ENCODE results near the gene PIP4K2A. TPM values are rescaled to one million over a fixed set of nuclear protein-coding genes. Genes with fewer than 3 reads are reported as not detected.
"Not testable (repeated sequence)": the region's sequence is repeated elsewhere in the genome, so short reads cannot be mapped to it uniquely, and the experiment has no call there.

Gene PIP4K2A
- total RNA-seq, 2 donors from 2014 or later: 87.7 to 137 TPM

- DNase-seq (ENCODE audit: low spot score in 2 of 2) (no peak), ATAC-seq (no peak)
- H3K27ac Mint-ChIP-seq: no peak overlapping the region
- no peaks in the 10 kb centered on the region for H3K36me3 Mint-ChIP-seq
- no peaks in the 10 kb centered on the region for H3K9me3 Mint-ChIP-seq
Measured at GRCh38 chr10:22501863-22502262, 212.5 kb downstream of the PIP4K2A start.

- ATAC-seq: no peak
Measured at GRCh38 chr10:22501413-22501812, 213.0 kb downstream of the PIP4K2A start.

GRCh38 chr10:22500656-22501340 is 213.6 kb downstream of the PIP4K2A start:
- Mint-ChIP-seq H3K27ac (no peak overlapping the region), H3K36me3 (no peaks in the 10 kb centered on the region), H3K9me3 (no peaks in the 10 kb centered on the region)
- no peak for DNase-seq (ENCODE audit: low spot score in 2 of 2)
- ATAC-seq: no peak

More at GRCh38 chr10:22501413-22501812, 213.0 kb downstream of the PIP4K2A start:
- Mint-ChIP-seq H3K9me3 (no peaks in the 10 kb centered on the region), H3K36me3 (no peaks in the 10 kb centered on the region), H3K27ac (no peak overlapping the region)
- no peak for DNase-seq (ENCODE audit: low spot score in 2 of 2)

GRCh38 chr10:22499973-22500372 is 214.4 kb downstream of the PIP4K2A start:
- H3K36me3 Mint-ChIP-seq; H3K27ac Mint-ChIP-seq; H3K9me3 Mint-ChIP-seq; DNase-seq (ENCODE audit: low spot score in 2 of 2); ATAC-seq: not testable (repeated sequence)

GRCh38 chr10:22495396-22495795 is 219.0 kb downstream of the PIP4K2A start:
- Mint-ChIP-seq H3K27ac (no peak overlapping the region), H3K36me3 (no peaks in the 10 kb centered on the region), H3K9me3 (no peaks in the 10 kb centered on the region)
- ATAC-seq (no peak), DNase-seq (ENCODE audit: low spot score in 2 of 2) (no peak)

GRCh38 chr10:22494007-22494406 is 220.4 kb downstream of the PIP4K2A start:
- Mint-ChIP-seq H3K9me3 (no peaks in the 10 kb centered on the region), H3K27ac (no peak overlapping the region), H3K36me3 (no peaks in the 10 kb centered on the region)
- DNase-seq (ENCODE audit: low spot score in 2 of 2): no peak
- ATAC-seq: no peak

GRCh38 chr10:22491931-22492615 is 222.3 kb downstream of the PIP4K2A start:
- peak; percentile 84 to 87 for ATAC-seq
- H3K36me3 Mint-ChIP-seq: peaks cover 0 to 6% of the 10 kb centered on the region in 2 donors

GRCh38 chr10:22491480-22491879 is 222.9 kb downstream of the PIP4K2A start:
- Mint-ChIP-seq H3K36me3 (peaks cover 0 to 6% of the 10 kb centered on the region in 2 donors), H3K9me3 (no peaks in the 10 kb centered on the region), H3K27ac (no peak overlapping the region)
- peak in 1 of 2 donors; percentile 12 for ATAC-seq
- no peak for DNase-seq (ENCODE audit: low spot score in 2 of 2)

More at GRCh38 chr10:22491931-22492615, 222.3 kb downstream of the PIP4K2A start:
- Mint-ChIP-seq H3K9me3 (no peaks in the 10 kb centered on the region), H3K27ac (no peak overlapping the region)
- DNase-seq (ENCODE audit: low spot score in 2 of 2): no peak

- no peak for DNase-seq (ENCODE audit: low spot score in 2 of 2)
- Mint-ChIP-seq H3K36me3 (peaks cover 0 to 6% of the 10 kb centered on the region in 2 donors), H3K27ac (no peak overlapping the region), H3K9me3 (no peaks in the 10 kb centered on the region)
- peak in 1 of 2 donors; percentile 74 for ATAC-seq
Measured at GRCh38 chr10:22489975-22490374, 224.4 kb downstream of the PIP4K2A start.

- H3K9me3 Mint-ChIP-seq: no peaks in the 10 kb centered on the region
- DNase-seq (ENCODE audit: low spot score in 2 of 2): no peak
- peaks cover 0 to 6% of the 10 kb centered on the region in 2 donors for H3K36me3 Mint-ChIP-seq
- ATAC-seq: no peak
- H3K27ac Mint-ChIP-seq: no peak overlapping the region
Measured at GRCh38 chr10:22489467-22489866, 224.9 kb downstream of the PIP4K2A start.

GRCh38 chr10:22486431-22486830 is 227.9 kb downstream of the PIP4K2A start:
- no peak for ATAC-seq
- H3K36me3 Mint-ChIP-seq: peaks cover 0 to 6% of the 10 kb centered on the region in 2 donors
- H3K9me3 Mint-ChIP-seq: no peaks in the 10 kb centered on the region
- no peak for DNase-seq (ENCODE audit: low spot score in 2 of 2)
- H3K27ac Mint-ChIP-seq: no peak overlapping the region

Other genes with a start within 250 kb of the PIP4K2A start
- gene ARMC3, start 213.5 kb upstream of the PIP4K2A start, total RNA-seq: not detected

Measured in activated naive CD4-positive, alpha-beta T cell treated with anti-CD3 and anti-CD28 coated beads, Interleukin-2, amount 50 U/mL, for 72 hours (primary cell).